Endodermal cell (in vitro differentiated cells): ENCODE data around the gene KCNAB2. TPM values are rescaled to one million over a fixed set of nuclear protein-coding genes. Genes with fewer than 3 reads are reported as not detected.
"Not testable (repeated sequence)": the region's sequence is repeated elsewhere in the genome, so short reads cannot be mapped to it uniquely, and the experiment has no call there.

Experiments used
- DNase-seq: peaks from one replicate; pipeline ENCODE4 v3.0.0-alpha.2; 2017
- H3K27ac ChIP-seq: 2 replicates; pipeline ENCODE4 v1.5.1; 2013; ENCODE audit warnings: mild to moderate bottlenecking, low read depth, low read length, moderate library complexity
- H3K27me3 ChIP-seq: 2 replicates; pipeline ENCODE4 v1.6.1; 2013; ENCODE audit warnings: mild to moderate bottlenecking, low read length, moderate library complexity; ENCODE audit not compliant: insufficient read depth, control insufficient read depth, poor library complexity, severe bottlenecking
- H3K36me3 ChIP-seq: 2 replicates; pipeline ENCODE4 v1.7.0; 2013; ENCODE audit warnings: mild to moderate bottlenecking, low read length, moderate library complexity; ENCODE audit not compliant: control insufficient read depth, insufficient read depth
- H3K4me1 ChIP-seq: one replicate; pipeline ENCODE4 v1.7.0; 2013; ENCODE audit warnings: low read length; ENCODE audit not compliant: control insufficient read depth, insufficient read depth
- H3K4me3 ChIP-seq: 2 replicates; pipeline ENCODE4 v1.5.1; 2013; ENCODE audit warnings: mild to moderate bottlenecking, low read length, moderate library complexity
- H3K9ac ChIP-seq: 2 replicates; pipeline ENCODE4 v1.6.1; 2013; ENCODE audit warnings: mild to moderate bottlenecking, low read length, moderate library complexity; ENCODE audit not compliant: poor library complexity, severe bottlenecking; ENCODE audit errors: extremely low read depth
- H3K9me3 ChIP-seq: 2 replicates; pipeline ENCODE4 v1.6.1; 2013; ENCODE audit warnings: mild to moderate bottlenecking, low read length, moderate library complexity; ENCODE audit not compliant: control insufficient read depth
- H3K27ac Mint-ChIP-seq: 2 replicates; pipeline ENCODE4 v1.8.0; 2020; ENCODE audit warnings: mixed read lengths
- H3K27me3 Mint-ChIP-seq: 2 replicates; pipeline ENCODE4 v1.8.0; 2021; ENCODE audit warnings: mild to moderate bottlenecking, mixed read lengths; ENCODE audit not compliant: insufficient read depth
- H3K36me3 Mint-ChIP-seq: 2 replicates; pipeline ENCODE4 v1.8.0; 2020; ENCODE audit warnings: low read depth, mixed read lengths
- H3K4me1 Mint-ChIP-seq: 2 replicates; pipeline ENCODE4 v1.8.0; 2020; ENCODE audit warnings: mixed read lengths
- H3K4me3 Mint-ChIP-seq: 2 replicates; pipeline ENCODE4 v1.8.0; 2020; ENCODE audit warnings: mild to moderate bottlenecking, moderate library complexity, mixed read lengths
- H3K9me3 Mint-ChIP-seq: 2 replicates; pipeline ENCODE4 v1.8.0; 2020; ENCODE audit warnings: mild to moderate bottlenecking, mixed read lengths
- CTCF ChIP-seq: fragments of 200-600 bp; sonication (generic); conservative IDR thresholded peaks from 2 replicates; pipeline ENCODE4 v1.5.0; 2021; ENCODE audit warnings: antibody characterized with exemption, mild to moderate bottlenecking
- WGBS, 2 experiments: methylation state at CpG; one replicate each; pipeline versions ENCODE4 v1.1.5 to v1.1.7; 2013; ENCODE audit warnings: missing lambda C conversion rate in 2 of 2, mixed read lengths in 1 of 2; ENCODE audit not compliant: insufficient coverage in 1 of 2, insufficient read length in 1 of 2; 5-methylcytosine and 5-hydroxymethylcytosine counted together
- total RNA-seq, 2 donors: library from RNA; stranded (reverse); fragmentation: NEBNext Ultra II Directional in 1 of 2; extraction: Animal tissue kit (Norgen Biotek cat#: 25700) in 1 of 2; gene quantifications; 2 replicates in 1 of 2; 3 replicates in 1 of 2; pipeline ENCODE4 v1.2.1, GENCODE V29; 2021

The KCNAB2 gene
- total RNA-seq, 2 donors from 2014 or later: 14.9 to 22.9 TPM

DNA sequence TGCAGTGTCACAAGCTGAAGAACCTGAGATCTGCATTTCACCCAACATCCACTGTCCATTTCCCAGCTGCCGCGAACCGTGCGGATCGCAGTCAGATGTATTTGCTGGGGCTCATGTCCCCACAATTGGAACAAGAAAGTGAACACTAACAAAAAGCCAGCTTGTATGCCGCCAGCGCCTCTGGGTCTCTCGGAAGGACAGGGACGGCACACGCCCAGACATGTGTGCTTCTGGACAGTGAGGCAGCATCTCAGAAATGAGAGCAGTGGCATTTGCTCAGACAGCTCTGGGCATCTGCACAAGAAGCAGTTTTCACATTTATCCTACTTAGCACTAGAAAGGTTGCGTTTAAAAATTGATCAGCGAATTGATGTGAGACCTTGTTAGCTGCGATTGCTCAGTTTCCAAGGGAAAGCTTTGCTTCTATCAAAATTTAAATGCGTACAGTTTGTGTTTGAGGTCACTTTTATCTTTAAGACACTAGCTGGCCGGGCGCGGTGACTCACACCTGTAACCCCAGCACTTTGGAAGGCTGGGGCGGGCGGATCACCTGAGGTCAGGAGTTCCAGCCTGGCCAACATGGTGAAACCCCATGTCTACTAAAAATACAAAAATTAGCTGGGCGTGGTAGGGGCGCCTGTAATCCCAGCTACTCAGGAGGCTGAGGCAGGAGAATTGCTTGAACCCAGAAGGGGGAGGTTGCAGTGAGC is 28.7 kb downstream of the KCNAB2 start:
- no peak overlapping the region for H3K27ac Mint-ChIP-seq

DNA sequence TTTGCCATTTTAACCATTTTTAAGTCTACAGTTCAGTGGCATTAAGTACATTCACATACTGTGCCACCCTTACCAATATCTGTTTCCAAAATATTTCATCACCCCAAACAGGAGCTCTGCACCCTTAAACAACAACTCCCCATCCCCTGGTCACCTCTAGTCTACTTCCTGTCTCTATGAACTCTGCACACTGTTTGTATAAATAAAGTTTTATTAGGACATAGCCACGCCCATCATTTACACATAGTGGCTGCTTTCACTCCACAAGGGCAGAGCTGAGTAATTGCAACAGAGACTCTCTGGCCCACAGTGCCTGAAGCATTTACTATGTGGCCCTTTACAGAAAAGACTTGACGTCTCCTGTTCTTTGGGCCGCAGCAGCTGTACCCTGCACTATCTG is 30.1 kb downstream of the KCNAB2 start:
- 90 to 95% methylated on average over 3 of the region's 3 CpGs for WGBS, 2 experiments
- Mint-ChIP-seq H3K27ac (no peak overlapping the region), H3K36me3 (no peaks in the 10 kb centered on the region), H3K9me3 (no peaks in the 10 kb centered on the region), H3K4me1 (no peaks in the 10 kb centered on the region), H3K27me3 (no peaks in the 10 kb centered on the region), H3K4me3 (no peak overlapping the region)
- Histone ChIP-seq H3K27me3 (no peaks in the 10 kb centered on the region), H3K9ac (no peak overlapping the region), H3K4me1 (no peaks in the 10 kb centered on the region), H3K27ac (no peak overlapping the region), H3K4me3 (no peak overlapping the region), H3K36me3 (no peaks in the 10 kb centered on the region), H3K9me3 (no peaks in the 10 kb centered on the region)
- DNase-seq: no peak
- TF ChIP-seq CTCF: no peak

More for the DNA sequence above, 28.7 kb downstream of the KCNAB2 start:
- Histone ChIP-seq H3K9ac (no peak overlapping the region), H3K27ac (no peak overlapping the region), H3K36me3 (no peaks in the 10 kb centered on the region), H3K27me3 (no peaks in the 10 kb centered on the region), H3K4me1 (no peaks in the 10 kb centered on the region), H3K9me3 (no peaks in the 10 kb centered on the region), H3K4me3 (no peak overlapping the region)
- Mint-ChIP-seq H3K4me3 (no peak overlapping the region), H3K36me3 (no peaks in the 10 kb centered on the region), H3K4me1 (no peaks in the 10 kb centered on the region), H3K27me3 (no peaks in the 10 kb centered on the region), H3K9me3 (no peaks in the 10 kb centered on the region)
- TF ChIP-seq CTCF: no peak
- 94 to 95% methylated on average over 19 to 21 of the region's 21 CpGs for WGBS, 2 experiments
- DNase-seq: no peak

DNA sequence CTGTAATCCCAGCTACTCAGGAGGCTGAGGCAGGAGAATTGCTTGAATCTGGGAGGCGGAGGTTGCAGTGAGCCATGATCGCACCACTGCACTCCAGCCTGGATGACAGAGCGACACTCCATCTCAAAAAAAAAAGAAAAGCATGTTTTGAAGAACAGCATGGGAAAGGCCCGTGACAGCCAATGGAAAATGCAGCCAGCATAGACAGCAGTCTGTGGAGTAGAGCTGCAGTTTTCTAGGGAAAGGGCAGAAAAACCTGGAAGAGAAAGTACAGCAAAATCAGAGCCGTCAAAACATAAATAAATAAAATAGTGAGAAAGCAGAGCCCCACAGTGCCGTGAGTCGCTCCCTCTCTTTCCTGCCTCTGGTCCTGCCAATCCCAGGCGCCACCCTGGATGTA is 31.4 kb downstream of the KCNAB2 start:
- H3K9me3 ChIP-seq, H3K4me1 Mint-ChIP-seq, DNase-seq, H3K27me3 ChIP-seq, H3K9me3 Mint-ChIP-seq, H3K4me3 Mint-ChIP-seq, H3K27ac ChIP-seq, H3K9ac ChIP-seq, H3K27ac Mint-ChIP-seq, H3K27me3 Mint-ChIP-seq, H3K4me1 ChIP-seq, H3K36me3 Mint-ChIP-seq, H3K36me3 ChIP-seq, H3K4me3 ChIP-seq: not testable (repeated sequence)
- WGBS, 2 experiments: 92 to 96% methylated on average over 6 to 8 of the region's 8 CpGs

- no peaks in the 10 kb centered on the region for H3K27me3 ChIP-seq
- no peak for TF ChIP-seq CTCF
- H3K36me3 ChIP-seq: no peaks in the 10 kb centered on the region
- no peak overlapping the region for H3K27ac ChIP-seq
- Mint-ChIP-seq H3K27ac (no peak overlapping the region), H3K4me1 (no peaks in the 10 kb centered on the region), H3K36me3 (no peaks in the 10 kb centered on the region), H3K4me3 (no peak overlapping the region), H3K27me3 (no peaks in the 10 kb centered on the region), H3K9me3 (no peaks in the 10 kb centered on the region)
- no peak for DNase-seq
- no peaks in the 10 kb centered on the region for H3K9me3 ChIP-seq
- no peak overlapping the region for H3K9ac ChIP-seq
- no peaks in the 10 kb centered on the region for H3K4me1 ChIP-seq
- 73 to 96% methylated on average over 8 to 19 of the region's 19 CpGs for WGBS, 2 experiments
- H3K4me3 ChIP-seq: no peak overlapping the region
Observed at GRCh38 chr1:6077506-6077905, 31.8 kb downstream of the KCNAB2 start.
